Calu3 (cell line): ENCODE measurements around the gene PRR5. TPM values are rescaled to one million over a fixed set of nuclear protein-coding genes. Genes with fewer than 3 reads are reported as not detected.

Experiments
- BruUV-seq: library from RNA; stranded (reverse); fragments of 400-500 nt; replicated peaks from 2 replicates; lab custom pipeline; 2021; lab: Mats Ljungman, UMichigan
- CTCF ChIA-PET: fragments of 300-600 bp; sonication (Branson Sonifier 250); formaldehyde crosslinking; loops from one replicate; lab custom pipeline; 2022; ENCODE audit warnings: antibody characterized with exemption; lab: Charles Lee
- DNase-seq: peaks from one replicate; pipeline ENCODE4 v3.0.0; 2022
- H3K27ac Mint-ChIP-seq: one replicate; pipeline ENCODE4 v1.8.0; 2022; ENCODE audit warnings: mixed read lengths; ENCODE audit not compliant: unreplicated experiment
- H3K27me3 Mint-ChIP-seq: one replicate; pipeline ENCODE4 v1.8.0; 2022; ENCODE audit warnings: mixed read lengths; ENCODE audit not compliant: unreplicated experiment
- H3K36me3 Mint-ChIP-seq: one replicate; pipeline ENCODE4 v1.8.0; 2022; ENCODE audit warnings: mild to moderate bottlenecking, moderate library complexity, mixed read lengths; ENCODE audit not compliant: insufficient read depth, unreplicated experiment
- H3K4me1 Mint-ChIP-seq: one replicate; pipeline ENCODE4 v1.8.0; 2022; ENCODE audit warnings: mild to moderate bottlenecking, low read depth, mixed read lengths; ENCODE audit not compliant: unreplicated experiment
- H3K4me3 Mint-ChIP-seq: one replicate; pipeline ENCODE4 v1.8.0; 2022; ENCODE audit warnings: mild to moderate bottlenecking, low read depth, moderate library complexity, mixed read lengths; ENCODE audit not compliant: unreplicated experiment
- H3K9me3 Mint-ChIP-seq: one replicate; pipeline ENCODE4 v1.8.0; 2022; ENCODE audit warnings: low read depth, mixed read lengths; ENCODE audit not compliant: unreplicated experiment
- CTCF ChIP-seq: fragments of 200-600 bp; IDR thresholded peaks from one replicate; pipeline ENCODE4 v1.8.0; 2022; ENCODE audit warnings: antibody characterized with exemption; ENCODE audit not compliant: unreplicated experiment
- intact Hi-C: fragments of 100-400 bp; cut with micrococcal nuclease; formaldehyde crosslinking; loops from one replicate; pipeline ENCODE4 v1.10.0; 2022; ENCODE audit not compliant: unreplicated experiment
- total RNA-seq: library from RNA; stranded (reverse); gene quantifications from 2 replicates; pipeline ENCODE4 v1.2.3, GENCODE V29; 2022

PRR5 gene
- total RNA-seq, 1 experiment from 2014 or later: 12.5 TPM

- no peaks in the 10 kb centered on the region for H3K36me3 Mint-ChIP-seq
- H3K27ac Mint-ChIP-seq: peak overlapping the region; percentile 29
- TF ChIP-seq CTCF: no peak
- peaks cover 34% of the 10 kb centered on the region for H3K27me3 Mint-ChIP-seq
- H3K4me1 Mint-ChIP-seq: peaks cover 16% of the 10 kb centered on the region
- no peak for DNase-seq
- H3K9me3 Mint-ChIP-seq: no peaks in the 10 kb centered on the region
- no TSS peak for BruUV-seq
- intact Hi-C loops: no loop called here
- CTCF ChIA-PET: no interaction called here
- H3K4me3 Mint-ChIP-seq: no peak overlapping the region
Observed at GRCh38 chr22:44689915-44690524, 12.0 kb upstream of the PRR5 start.

DNA sequence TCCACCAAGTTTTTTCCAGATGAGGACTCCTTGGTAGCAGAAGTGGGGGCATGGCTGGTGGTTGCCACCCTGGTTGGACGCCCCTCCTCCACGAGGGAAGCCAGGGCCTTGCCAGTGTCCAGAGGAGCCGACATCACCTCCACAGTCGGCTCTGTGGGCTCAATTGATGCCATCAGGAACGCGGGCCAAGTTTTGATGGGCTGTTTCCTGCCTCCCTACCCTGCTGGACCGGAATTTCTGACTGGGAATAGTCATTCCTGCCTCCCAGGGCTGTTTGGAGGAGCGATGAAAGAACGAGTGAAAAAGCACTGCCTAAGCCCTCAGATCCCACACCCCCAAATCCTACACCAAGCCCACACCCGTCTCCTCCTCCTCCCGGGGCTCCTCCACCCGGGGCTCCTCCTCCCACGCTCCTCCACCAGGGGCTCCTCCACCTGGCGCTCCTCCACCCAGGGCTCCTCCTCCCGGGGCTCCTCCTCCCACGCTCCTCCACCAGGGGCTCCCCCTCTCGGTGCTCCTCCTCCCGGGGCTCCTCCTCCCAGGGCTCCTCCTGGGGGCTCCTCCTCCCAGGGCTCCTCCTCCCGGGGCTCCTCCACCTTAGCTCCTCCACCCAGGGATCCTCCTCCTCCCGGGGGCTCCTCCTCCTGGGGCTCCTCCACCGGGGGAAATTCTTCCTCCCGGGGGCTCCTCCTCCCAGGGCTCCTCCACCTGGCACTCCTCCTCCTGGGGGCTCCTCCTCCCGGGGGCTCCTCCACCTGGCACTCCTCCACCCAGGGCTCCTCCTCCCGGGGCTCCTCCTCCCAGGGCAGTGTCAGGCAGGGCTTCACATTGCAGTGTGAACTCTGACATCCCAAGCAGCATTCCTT is 10.0 kb upstream of the PRR5 start:
- H3K27me3 Mint-ChIP-seq: peaks cover 27% of the 10 kb centered on the region
- intact Hi-C loops: no loop called here
- no peak overlapping the region for H3K4me3 Mint-ChIP-seq
- peaks cover 3% of the 10 kb centered on the region for H3K4me1 Mint-ChIP-seq
- H3K9me3 Mint-ChIP-seq: no peaks in the 10 kb centered on the region
- H3K27ac Mint-ChIP-seq: no peak overlapping the region
- no peaks in the 10 kb centered on the region for H3K36me3 Mint-ChIP-seq
- TF ChIP-seq CTCF: no peak
- no TSS peak for BruUV-seq
- peak; percentile 29 for DNase-seq
- CTCF ChIA-PET: interaction anchor here (0.6 to 0.7 kb wide), 2 partner anchors 21 to 48 kb away, joined by 3 to 6 read pairs; no protein-coding TSS in a partner anchor

DNA sequence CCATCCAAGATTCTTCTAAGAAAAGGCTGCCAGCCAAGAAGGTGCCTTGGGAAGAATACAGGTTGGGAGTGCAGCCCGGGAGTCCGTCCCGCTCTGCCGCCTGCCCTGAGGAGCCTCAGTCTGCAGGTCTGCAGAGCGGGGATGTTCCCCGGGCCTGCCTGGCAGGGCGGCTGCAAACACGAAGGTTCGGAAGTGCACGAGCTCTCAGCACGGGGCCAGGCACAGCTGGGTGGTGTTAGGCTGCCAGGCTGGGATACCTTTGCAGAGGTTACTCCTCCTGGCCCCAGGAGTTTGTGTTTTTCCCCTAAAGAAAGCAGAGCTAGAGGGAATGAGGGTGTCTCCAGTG is 9.4 kb upstream of the PRR5 start:
- intact Hi-C loops: no loop called here
- no peak for TF ChIP-seq CTCF
- no peaks in the 10 kb centered on the region for H3K9me3 Mint-ChIP-seq

GRCh38 chr22:44693145-44693544 is 8.9 kb upstream of the PRR5 start:
- intact Hi-C loops: no loop called here
- Mint-ChIP-seq H3K4me3 (no peak overlapping the region), H3K27ac (no peak overlapping the region), H3K27me3 (peaks cover 17% of the 10 kb centered on the region), H3K36me3 (no peaks in the 10 kb centered on the region), H3K4me1 (no peaks in the 10 kb centered on the region), H3K9me3 (no peaks in the 10 kb centered on the region)
- BruUV-seq: no TSS peak
- TF ChIP-seq CTCF: no peak
- no peak for DNase-seq
- CTCF ChIA-PET: interaction anchor here (0.5 to 0.7 kb wide), 2 partner anchors 207 to 608 kb away, joined by 3 to 4 read pairs; no protein-coding TSS in a partner anchor

More for the DNA sequence above, 9.4 kb upstream of the PRR5 start:
- Mint-ChIP-seq H3K4me3 (no peak overlapping the region), H3K27me3 (peaks cover 20% of the 10 kb centered on the region), H3K27ac (no peak overlapping the region), H3K36me3 (no peaks in the 10 kb centered on the region), H3K4me1 (no peaks in the 10 kb centered on the region)
- BruUV-seq: no TSS peak
- no peak for DNase-seq
- CTCF ChIA-PET: no interaction called here
